Measurements from ENCODE around the gene GSK3B.

The GSK3B gene

GRCh38 chr3:120095979-120096426 lies 1.8 kb upstream of the GSK3B start:
- DNase-seq (ENCODE audit: low read depth in 2 of 2) = no peak

GRCh38 chr3:120095226-120095978 lies 1.2 kb upstream of the GSK3B start:
- DNase-seq (ENCODE audit: low read depth in 2 of 2) = peak; percentile 59 to 62

- peak in 1 of 2 donors; percentile 96 for DNase-seq (ENCODE audit: low read depth in 2 of 2)
Observed at GRCh38 chr3:120094776-120095225, 554 bp upstream of the GSK3B start.

- no peak for DNase-seq (ENCODE audit: low read depth in 2 of 2)
Observed at GRCh38 chr3:120093119-120093910, 932 bp downstream of the GSK3B start.

- no peak for DNase-seq (ENCODE audit: low read depth in 2 of 2)
Observed at GRCh38 chr3:120092474-120092873, 1.8 kb downstream of the GSK3B start.

- DNase-seq (ENCODE audit: low read depth in 2 of 2) = no peak
Observed at GRCh38 chr3:120090422-120090821, 3.8 kb downstream of the GSK3B start.

- DNase-seq (ENCODE audit: low read depth in 2 of 2) = no peak
Observed at GRCh38 chr3:120089089-120089488, 5.2 kb downstream of the GSK3B start.

- no peak for DNase-seq (ENCODE audit: low read depth in 2 of 2)
Observed at GRCh38 chr3:120088622-120089021, 5.6 kb downstream of the GSK3B start.

GRCh38 chr3:120081719-120082118 lies 12.5 kb downstream of the GSK3B start:
- no peak for DNase-seq (ENCODE audit: low read depth in 2 of 2)

GRCh38 chr3:120080836-120081235 lies 13.4 kb downstream of the GSK3B start:
- no peak for DNase-seq (ENCODE audit: low read depth in 2 of 2)

- no peak for DNase-seq (ENCODE audit: low read depth in 2 of 2)
Observed at GRCh38 chr3:120077731-120078130, 16.5 kb downstream of the GSK3B start.

- DNase-seq (ENCODE audit: low read depth in 2 of 2) = no peak
Observed at GRCh38 chr3:120072867-120073525, 21.3 kb downstream of the GSK3B start.

- DNase-seq (ENCODE audit: low read depth in 2 of 2) = no peak
Observed at GRCh38 chr3:120071259-120071658, 23.0 kb downstream of the GSK3B start.

GRCh38 chr3:120070263-120070981 lies 23.8 kb downstream of the GSK3B start:
- DNase-seq (ENCODE audit: low read depth in 2 of 2) = no peak

- no peak for DNase-seq (ENCODE audit: low read depth in 2 of 2)
Observed at GRCh38 chr3:120067083-120067482, 27.2 kb downstream of the GSK3B start.

GRCh38 chr3:120066634-120067033 lies 27.6 kb downstream of the GSK3B start:
- no peak for DNase-seq (ENCODE audit: low read depth in 2 of 2)

GRCh38 chr3:120064641-120065040 lies 29.6 kb downstream of the GSK3B start:
- no peak for DNase-seq (ENCODE audit: low read depth in 2 of 2)

GRCh38 chr3:120062474-120062873 lies 31.8 kb downstream of the GSK3B start:
- DNase-seq (ENCODE audit: low read depth in 2 of 2) = no peak

- DNase-seq (ENCODE audit: low read depth in 2 of 2) = no peak
Observed at GRCh38 chr3:120059081-120059864, 35.0 kb downstream of the GSK3B start.

GRCh38 chr3:120057626-120058025 lies 36.6 kb downstream of the GSK3B start:
- no peak for DNase-seq (ENCODE audit: low read depth in 2 of 2)

GRCh38 chr3:120057029-120057428 lies 37.2 kb downstream of the GSK3B start:
- no peak for DNase-seq (ENCODE audit: low read depth in 2 of 2)

Data from stimulated activated CD8-positive, alpha-beta memory T cell treated with anti-CD3 and anti-CD28 coated beads, Interleukin-2, amount 100 ng/mL, for 1 hour (primary cell).